ENCODE measurements around the gene YY1AP1. TPM values are rescaled to one million over a fixed set of nuclear protein-coding genes. Genes with fewer than 3 reads are reported as not detected.
"Not testable (repeated sequence)": the region's sequence is repeated elsewhere in the genome, so short reads cannot be mapped to it uniquely, and the experiment has no call there.

The YY1AP1 gene, protein sequence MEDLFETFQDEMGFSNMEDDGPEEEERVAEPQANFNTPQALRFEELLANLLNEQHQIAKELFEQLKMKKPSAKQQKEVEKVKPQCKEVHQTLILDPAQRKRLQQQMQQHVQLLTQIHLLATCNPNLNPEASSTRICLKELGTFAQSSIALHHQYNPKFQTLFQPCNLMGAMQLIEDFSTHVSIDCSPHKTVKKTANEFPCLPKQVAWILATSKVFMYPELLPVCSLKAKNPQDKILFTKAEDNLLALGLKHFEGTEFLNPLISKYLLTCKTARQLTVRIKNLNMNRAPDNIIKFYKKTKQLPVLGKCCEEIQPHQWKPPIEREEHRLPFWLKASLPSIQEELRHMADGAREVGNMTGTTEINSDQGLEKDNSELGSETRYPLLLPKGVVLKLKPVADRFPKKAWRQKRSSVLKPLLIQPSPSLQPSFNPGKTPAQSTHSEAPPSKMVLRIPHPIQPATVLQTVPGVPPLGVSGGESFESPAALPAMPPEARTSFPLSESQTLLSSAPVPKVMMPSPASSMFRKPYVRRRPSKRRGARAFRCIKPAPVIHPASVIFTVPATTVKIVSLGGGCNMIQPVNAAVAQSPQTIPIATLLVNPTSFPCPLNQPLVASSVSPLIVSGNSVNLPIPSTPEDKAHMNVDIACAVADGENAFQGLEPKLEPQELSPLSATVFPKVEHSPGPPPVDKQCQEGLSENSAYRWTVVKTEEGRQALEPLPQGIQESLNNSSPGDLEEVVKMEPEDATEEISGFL
- polyA plus RNA-seq (2011; rRNA removed) (58.1 and 70.0 TPM in 2 replicates), polyA minus RNA-seq (2011; rRNA and poly(A)+ RNA removed) (46.9 and 64.4 TPM in 2 replicates)

DNA sequence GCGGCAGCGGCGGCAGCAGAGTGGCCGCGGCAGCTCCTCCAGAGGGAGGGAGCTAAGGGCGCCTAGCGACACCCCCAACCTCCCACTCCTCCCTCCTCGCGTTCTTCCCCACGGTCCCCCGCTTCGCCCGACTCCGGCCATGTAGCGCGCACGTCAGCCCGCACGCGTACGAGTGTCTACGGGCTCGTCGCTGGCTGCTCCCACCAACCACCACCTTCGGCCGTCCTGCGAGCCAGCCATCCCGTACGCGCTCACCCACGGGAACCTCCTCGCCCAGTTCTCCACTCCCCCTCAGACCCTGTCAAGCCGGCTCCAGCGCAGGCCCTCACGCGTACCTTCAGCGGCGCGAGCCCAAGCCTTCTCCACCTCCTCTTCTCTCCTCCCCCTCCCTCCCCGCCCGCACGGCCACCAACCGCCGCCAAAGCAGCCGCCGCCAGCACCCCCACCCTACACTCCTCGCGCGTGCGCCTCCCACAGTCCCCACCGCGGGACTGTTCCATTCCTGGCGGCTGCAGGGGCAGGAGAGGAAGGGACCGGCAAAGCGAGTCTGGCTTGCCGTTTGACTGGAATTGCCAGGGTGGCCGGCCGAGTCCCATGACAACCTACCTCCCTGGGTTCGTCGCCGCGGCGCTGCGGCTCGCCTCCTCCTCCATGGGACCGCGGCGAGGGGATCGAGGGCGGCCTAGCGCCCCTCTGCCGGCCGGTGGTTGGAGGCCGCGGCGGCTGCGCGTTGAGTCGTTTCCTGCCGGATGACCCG, at the start of gene YY1AP1:
TSS of gene YY1AP1 (minus strand) at position 451 of the 757 bp plus-strand sequence. CDS start 8,338 bp downstream, outside the sequence.
- Histone ChIP-seq H3K9me3 (ENCODE audit: control insufficient read depth, insufficient read depth, low read length) (no peaks in the 10 kb centered on the region; the same call in 1 of the 2 replicates), H3K27ac (ENCODE audit: low read depth, low read length) (peak within 1 kb of the TSS; percentile 96), H3K27me3 (ENCODE audit: control insufficient read depth, insufficient read depth, low read length) (no peaks in the 10 kb centered on the region), H3K4me3 (ENCODE audit: low read depth, low read length) (peak within 1 kb of the TSS; percentile 90)
- peak; percentile 55 for DNase-seq (ENCODE audit: low read depth, low spot score)
- CTCF ChIA-PET = no interaction called here
- TF ChIP-seq, protein P1, sequence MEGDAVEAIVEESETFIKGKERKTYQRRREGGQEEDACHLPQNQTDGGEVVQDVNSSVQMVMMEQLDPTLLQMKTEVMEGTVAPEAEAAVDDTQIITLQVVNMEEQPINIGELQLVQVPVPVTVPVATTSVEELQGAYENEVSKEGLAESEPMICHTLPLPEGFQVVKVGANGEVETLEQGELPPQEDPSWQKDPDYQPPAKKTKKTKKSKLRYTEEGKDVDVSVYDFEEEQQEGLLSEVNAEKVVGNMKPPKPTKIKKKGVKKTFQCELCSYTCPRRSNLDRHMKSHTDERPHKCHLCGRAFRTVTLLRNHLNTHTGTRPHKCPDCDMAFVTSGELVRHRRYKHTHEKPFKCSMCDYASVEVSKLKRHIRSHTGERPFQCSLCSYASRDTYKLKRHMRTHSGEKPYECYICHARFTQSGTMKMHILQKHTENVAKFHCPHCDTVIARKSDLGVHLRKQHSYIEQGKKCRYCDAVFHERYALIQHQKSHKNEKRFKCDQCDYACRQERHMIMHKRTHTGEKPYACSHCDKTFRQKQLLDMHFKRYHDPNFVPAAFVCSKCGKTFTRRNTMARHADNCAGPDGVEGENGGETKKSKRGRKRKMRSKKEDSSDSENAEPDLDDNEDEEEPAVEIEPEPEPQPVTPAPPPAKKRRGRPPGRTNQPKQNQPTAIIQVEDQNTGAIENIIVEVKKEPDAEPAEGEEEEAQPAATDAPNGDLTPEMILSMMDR (IDR thresholded peaks at IDR 0.05; ENCODE audit: low read depth, low read length) = no peak
- POLR2A ChIA-PET = no interaction called here

DNA sequence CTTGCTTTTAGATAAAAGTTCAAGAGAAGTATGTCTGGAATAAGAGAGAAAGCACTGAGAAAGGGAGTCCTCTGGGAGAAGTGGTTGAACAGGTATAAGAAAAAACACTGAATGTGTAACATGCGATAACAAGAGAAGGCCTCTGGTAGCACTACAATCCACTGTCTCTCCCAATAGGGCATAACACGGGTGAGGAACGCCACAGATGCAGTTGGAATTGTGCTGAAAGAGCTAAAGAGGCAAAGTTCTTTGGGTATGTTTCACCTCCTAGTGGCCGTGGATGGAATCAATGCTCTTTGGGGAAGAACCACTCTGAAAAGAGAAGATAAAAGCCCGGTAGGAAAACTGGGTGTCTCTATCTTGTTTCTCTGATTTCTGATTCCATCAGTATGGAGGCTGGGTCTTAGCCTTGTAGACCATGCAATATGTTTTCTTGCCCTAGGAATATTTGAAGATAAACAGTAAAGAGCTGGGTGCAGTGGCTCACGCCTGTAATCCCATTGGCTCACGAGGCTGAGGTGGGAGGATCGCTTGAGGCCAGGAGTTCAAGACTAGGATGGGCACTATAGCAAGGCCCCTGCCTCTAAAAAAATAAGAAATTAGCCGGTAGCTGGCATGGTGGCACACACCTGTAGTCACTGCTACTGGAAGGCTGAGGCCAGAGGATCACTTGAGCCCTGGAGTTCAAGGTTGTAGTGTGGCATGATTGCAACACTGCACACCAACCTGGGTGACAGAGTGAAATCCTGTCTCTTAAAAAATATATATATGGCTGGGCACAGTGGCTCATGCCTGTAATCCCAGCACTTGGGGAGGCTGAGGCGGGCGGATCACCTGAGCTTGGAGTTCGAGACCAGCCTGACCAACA, 40.7 kb upstream of the YY1AP1 start:
- H3K27me3 ChIP-seq (ENCODE audit: control insufficient read depth, insufficient read depth, low read length) = no peaks in the 10 kb centered on the region
- H3K9me3 ChIP-seq (ENCODE audit: control insufficient read depth, insufficient read depth, low read length) = no peaks in the 10 kb centered on the region
- peak; percentile 33 for DNase-seq (ENCODE audit: low read depth, low spot score)
- TF ChIP-seq, protein P1 (IDR thresholded peaks at IDR 0.05; ENCODE audit: low read depth, low read length) = peak; percentile 80
- H3K4me3 ChIP-seq (ENCODE audit: low read depth, low read length) = no peak overlapping the region
- ChIA-PET POLR2A (no interaction called here), CTCF (interaction anchor here (0.6 to 1.6 kb wide), 11 partner anchors 10 to 479 kb away, joined by 3 to 8 read pairs (median 3); no protein-coding TSS in a partner anchor)
- H3K27ac ChIP-seq (ENCODE audit: low read depth, low read length) = no peak overlapping the region

DNA sequence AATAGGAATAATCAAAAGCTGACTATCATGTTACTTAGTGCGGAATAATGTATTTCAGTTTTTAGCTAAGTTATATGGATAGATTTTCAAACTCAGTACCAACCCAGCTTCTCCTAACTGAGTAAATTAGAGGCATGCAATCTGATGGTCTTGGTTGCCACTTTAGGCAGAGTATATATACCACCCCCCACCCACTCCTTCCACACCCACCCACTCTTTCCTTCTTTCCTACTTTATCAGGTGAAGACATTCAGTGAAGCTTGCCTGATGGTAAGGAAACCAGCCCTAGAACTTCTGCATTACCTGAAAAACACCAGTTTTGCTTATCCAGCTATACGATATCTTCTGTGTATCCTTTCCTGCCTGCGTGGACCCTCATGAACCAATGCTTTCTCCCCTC, 36.6 kb upstream of the YY1AP1 start:
- TF ChIP-seq, protein P1 (IDR thresholded peaks at IDR 0.05; ENCODE audit: low read depth, low read length) = no peak
- no peak overlapping the region for H3K4me3 ChIP-seq (ENCODE audit: low read depth, low read length)
- ChIA-PET POLR2A (interaction anchor here (0.5 to 0.7 kb wide), 2 partner anchors 14 to 18 kb away, joined by 3 to 4 read pairs; no protein-coding TSS in a partner anchor), CTCF (no interaction called here)
- H3K27ac ChIP-seq (ENCODE audit: low read depth, low read length) = no peak overlapping the region
- no peak for DNase-seq (ENCODE audit: low read depth, low spot score)
- H3K27me3 ChIP-seq (ENCODE audit: control insufficient read depth, insufficient read depth, low read length) = no peaks in the 10 kb centered on the region
- no peaks in the 10 kb centered on the region for H3K9me3 ChIP-seq (ENCODE audit: control insufficient read depth, insufficient read depth, low read length)

DNA sequence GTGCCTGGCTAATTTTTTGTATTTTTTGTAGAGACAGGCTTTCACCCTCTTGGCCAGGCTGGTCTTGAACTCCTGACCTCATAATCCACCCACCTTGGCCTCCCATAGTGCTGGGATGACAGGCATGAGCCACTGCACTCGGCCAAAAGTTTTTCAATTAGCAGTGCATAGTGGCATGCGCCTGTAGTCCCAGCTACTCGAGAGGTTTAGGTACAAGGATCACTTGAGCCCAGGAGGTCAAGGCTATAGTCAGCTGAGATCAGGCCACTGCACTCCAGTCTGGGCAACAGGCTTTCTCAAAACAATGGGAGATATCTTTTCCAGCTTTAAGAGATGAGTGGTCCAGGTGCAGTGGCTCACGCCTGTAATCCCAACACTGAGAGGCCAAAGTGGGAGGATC, 31.1 kb upstream of the YY1AP1 start:
- no peak for DNase-seq (ENCODE audit: low read depth, low spot score)
- H3K27me3 ChIP-seq (ENCODE audit: control insufficient read depth, insufficient read depth, low read length) = no peaks in the 10 kb centered on the region
- H3K27ac ChIP-seq (ENCODE audit: low read depth, low read length) = no peak overlapping the region
- H3K4me3 ChIP-seq (ENCODE audit: low read depth, low read length) = no peak overlapping the region
- TF ChIP-seq, protein P1 (IDR thresholded peaks at IDR 0.05; ENCODE audit: low read depth, low read length) = no peak
- ChIA-PET CTCF (interaction anchor here (2.0 kb wide), 1 partner anchor 10 kb away, joined by 7 read pairs; no protein-coding TSS in a partner anchor), POLR2A (interaction anchor here (0.6 kb wide), 1 partner anchor 308 kb away, joined by 7 read pairs; no protein-coding TSS in a partner anchor)
- H3K9me3 ChIP-seq (ENCODE audit: control insufficient read depth, insufficient read depth, low read length) = no peaks in the 10 kb centered on the region

DNA sequence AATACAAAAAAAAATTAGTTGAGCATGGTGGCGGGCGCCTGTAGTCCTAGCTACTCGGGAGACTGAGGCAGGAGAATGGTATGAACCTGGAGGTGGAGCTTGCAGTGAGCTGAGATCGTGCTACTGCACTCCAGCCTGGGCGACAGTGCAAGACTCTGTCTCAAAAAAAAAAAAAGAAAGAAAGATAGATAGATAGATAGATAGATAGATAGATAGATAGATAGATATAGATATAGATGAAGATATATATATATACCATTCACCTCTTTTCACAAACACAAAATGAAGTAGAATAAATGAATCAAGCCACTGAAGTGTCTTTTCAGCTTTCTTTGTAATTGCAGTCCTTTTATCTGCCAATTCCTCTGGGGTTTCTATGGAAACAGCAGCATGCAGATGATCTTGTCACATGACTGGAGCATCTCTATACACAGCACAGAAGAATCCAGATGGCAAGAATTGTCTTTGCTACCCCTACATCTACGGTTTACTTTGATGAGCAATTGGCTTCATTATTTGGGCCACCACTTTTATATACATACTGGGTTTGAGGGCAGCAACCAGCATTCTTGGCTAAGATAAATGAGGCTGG, 30.0 kb upstream of the YY1AP1 start:
- H3K4me3 ChIP-seq (ENCODE audit: low read depth, low read length); H3K27me3 ChIP-seq (ENCODE audit: control insufficient read depth, insufficient read depth, low read length); POLR2A ChIA-PET; DNase-seq (ENCODE audit: low read depth, low spot score); H3K9me3 ChIP-seq (ENCODE audit: control insufficient read depth, insufficient read depth, low read length); H3K27ac ChIP-seq (ENCODE audit: low read depth, low read length): not testable (repeated sequence)
- CTCF ChIA-PET = interaction anchor here (2.0 kb wide), 1 partner anchor 11 kb away, joined by 7 read pairs; no protein-coding TSS in a partner anchor

Measured in AG04450 (cell line).